ENCODE measurements around the gene APOA5.

- no peak for TF ChIP-seq CTCF (IDR thresholded peaks at IDR 0.05 in 4 of 5, conservative IDR thresholded peaks at IDR 0.05 in 1 of 5)
- no peak for TF ChIP-seq POLR2A (IDR thresholded peaks at IDR 0.05)
Observed at GRCh38 chr11:116777056-116777455, 14.6 kb downstream of the APOA5 start.
